ENCODE data around the gene PCDHA1.
"Not testable (repeated sequence)": the region's sequence is repeated elsewhere in the genome, so short reads cannot be mapped to it uniquely, and the experiment has no call there.

The PCDHA1 gene

DNA sequence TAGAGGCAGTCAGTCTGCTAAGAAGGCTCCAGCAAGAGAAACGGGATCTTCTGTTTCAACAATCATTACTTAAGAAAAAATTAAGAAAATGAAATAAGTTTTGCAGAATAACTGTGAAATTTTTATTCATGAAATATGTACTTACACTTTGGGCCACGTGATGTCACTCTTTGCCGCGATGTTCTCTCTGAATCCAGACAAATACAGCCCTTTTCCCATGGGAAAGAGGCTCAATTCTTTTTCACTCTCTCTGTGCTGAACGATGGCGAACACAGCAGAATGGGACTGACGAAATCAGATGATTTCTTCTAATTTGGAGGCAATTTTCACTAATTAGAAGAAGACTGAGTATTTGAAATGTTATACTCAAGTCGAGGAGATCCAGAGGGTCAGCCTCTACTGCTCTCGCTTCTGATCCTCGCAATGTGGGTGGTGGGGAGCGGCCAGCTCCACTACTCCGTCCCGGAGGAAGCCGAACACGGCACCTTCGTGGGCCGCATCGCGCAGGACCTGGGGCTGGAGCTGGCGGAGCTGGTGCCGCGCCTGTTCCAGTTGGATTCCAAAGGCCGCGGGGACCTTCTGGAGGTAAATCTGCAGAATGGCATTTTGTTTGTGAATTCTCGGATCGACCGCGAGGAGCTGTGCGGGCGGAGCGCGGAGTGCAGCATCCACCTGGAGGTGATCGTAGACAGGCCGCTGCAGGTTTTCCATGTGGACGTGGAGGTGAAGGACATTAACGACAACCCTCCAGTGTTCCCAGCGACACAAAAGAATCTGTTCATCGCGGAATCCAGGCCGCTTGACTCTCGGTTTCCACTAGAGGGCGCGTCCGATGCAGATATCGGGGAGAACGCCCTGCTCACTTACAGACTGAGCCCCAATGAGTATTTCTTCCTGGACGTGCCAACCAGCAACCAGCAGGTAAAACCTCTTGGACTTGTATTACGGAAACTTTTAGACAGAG lies 62.5 kb downstream of the PCDHA1 start, which contains the start of gene PCDHA9:
Gene PCDHA9, plus strand, starts transcription at position 244 of the 964 bp plus-strand sequence. Its CDS starts 114 bp downstream, at position 358.
- not testable (repeated sequence) for DNase-seq (ENCODE audit: low read depth)
- TF ChIP-seq, protein P1, sequence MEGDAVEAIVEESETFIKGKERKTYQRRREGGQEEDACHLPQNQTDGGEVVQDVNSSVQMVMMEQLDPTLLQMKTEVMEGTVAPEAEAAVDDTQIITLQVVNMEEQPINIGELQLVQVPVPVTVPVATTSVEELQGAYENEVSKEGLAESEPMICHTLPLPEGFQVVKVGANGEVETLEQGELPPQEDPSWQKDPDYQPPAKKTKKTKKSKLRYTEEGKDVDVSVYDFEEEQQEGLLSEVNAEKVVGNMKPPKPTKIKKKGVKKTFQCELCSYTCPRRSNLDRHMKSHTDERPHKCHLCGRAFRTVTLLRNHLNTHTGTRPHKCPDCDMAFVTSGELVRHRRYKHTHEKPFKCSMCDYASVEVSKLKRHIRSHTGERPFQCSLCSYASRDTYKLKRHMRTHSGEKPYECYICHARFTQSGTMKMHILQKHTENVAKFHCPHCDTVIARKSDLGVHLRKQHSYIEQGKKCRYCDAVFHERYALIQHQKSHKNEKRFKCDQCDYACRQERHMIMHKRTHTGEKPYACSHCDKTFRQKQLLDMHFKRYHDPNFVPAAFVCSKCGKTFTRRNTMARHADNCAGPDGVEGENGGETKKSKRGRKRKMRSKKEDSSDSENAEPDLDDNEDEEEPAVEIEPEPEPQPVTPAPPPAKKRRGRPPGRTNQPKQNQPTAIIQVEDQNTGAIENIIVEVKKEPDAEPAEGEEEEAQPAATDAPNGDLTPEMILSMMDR (IDR thresholded peaks at IDR 0.05; ENCODE audit: control insufficient read depth, insufficient read depth, low read depth, low read length, missing control alignments) = peak; percentile 8
- H3K4me3 ChIP-seq (ENCODE audit: control insufficient read depth, low read depth, low read length) = peak within 1 kb of the TSS; percentile 19

DNA sequence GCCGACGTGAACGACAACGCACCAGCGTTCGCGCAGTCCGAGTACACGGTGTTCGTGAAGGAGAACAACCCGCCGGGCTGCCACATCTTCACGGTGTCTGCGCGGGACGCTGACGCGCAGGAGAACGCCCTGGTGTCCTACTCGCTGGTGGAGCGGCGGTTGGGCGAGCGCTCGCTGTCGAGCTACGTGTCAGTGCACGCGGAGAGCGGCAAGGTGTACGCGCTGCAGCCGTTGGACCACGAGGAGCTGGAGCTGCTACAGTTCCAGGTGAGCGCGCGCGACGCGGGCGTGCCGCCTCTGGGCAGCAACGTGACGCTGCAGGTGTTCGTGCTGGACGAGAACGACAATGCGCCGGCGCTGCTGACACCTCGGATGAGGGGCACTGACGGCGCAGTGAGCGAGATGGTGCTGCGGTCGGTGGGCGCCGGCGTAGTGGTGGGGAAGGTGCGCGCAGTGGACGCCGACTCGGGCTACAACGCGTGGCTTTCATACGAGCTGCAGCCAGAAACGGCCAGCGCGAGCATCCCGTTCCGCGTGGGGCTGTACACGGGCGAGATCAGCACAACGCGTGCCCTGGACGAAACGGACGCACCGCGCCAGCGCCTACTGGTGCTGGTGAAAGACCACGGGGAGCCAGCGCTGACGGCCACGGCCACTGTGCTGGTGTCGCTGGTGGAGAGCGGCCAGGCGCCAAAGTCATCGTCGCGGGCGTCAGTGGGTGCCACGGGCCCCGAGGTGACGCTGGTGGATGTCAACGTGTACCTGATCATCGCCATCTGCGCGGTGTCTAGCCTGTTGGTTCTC lies 64.1 kb downstream of the PCDHA1 start:
- not testable (repeated sequence) for H3K4me3 ChIP-seq (ENCODE audit: control insufficient read depth, low read depth, low read length); DNase-seq (ENCODE audit: low read depth)

DNA sequence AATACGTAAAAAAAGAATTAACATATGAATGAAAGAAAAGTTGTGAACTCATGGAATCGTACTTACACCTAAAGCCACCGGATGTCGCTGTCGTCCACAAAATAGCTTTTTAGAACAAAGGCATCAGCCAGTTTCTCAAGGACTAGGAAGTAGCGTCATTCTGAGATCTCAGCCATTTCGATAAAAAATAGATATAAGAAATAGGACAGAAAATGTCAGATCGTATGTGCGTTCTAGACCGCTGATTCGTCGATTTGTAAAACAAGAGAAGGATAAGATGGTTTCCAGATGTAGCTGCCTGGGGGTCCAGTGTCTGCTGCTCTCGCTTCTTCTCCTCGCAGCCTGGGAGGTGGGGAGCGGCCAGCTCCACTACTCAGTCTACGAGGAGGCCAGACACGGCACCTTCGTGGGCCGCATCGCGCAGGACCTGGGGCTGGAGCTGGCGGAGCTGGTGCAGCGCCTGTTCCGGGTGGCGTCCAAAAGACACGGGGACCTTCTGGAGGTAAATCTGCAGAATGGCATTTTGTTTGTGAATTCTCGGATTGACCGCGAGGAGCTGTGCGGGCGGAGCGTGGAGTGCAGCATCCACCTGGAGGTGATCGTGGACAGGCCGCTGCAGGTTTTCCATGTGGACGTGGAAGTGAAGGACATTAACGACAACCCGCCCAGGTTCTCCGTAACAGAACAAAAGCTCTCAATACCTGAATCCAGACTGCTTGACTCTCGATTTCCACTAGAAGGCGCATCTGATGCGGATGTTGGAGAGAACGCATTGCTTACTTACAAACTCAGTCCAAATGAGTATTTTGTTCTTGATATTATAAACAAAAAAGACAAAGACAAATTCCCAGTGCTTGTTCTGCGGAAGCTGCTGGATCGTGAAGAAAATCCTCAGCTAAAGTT lies 70.1 kb downstream of the PCDHA1 start, which contains the start of gene PCDHA10:
Gene PCDHA10, plus strand, starts transcription at position 126 of the 903 bp plus-strand sequence. Its CDS starts 152 bp downstream, at position 278.
- TF ChIP-seq, protein P1 (IDR thresholded peaks at IDR 0.05; ENCODE audit: control insufficient read depth, insufficient read depth, low read depth, low read length, missing control alignments) = peak; percentile 33
- DNase-seq (ENCODE audit: low read depth) = no peak
- H3K4me3 ChIP-seq (ENCODE audit: control insufficient read depth, low read depth, low read length) = peak within 1 kb of the TSS; percentile 28

DNA sequence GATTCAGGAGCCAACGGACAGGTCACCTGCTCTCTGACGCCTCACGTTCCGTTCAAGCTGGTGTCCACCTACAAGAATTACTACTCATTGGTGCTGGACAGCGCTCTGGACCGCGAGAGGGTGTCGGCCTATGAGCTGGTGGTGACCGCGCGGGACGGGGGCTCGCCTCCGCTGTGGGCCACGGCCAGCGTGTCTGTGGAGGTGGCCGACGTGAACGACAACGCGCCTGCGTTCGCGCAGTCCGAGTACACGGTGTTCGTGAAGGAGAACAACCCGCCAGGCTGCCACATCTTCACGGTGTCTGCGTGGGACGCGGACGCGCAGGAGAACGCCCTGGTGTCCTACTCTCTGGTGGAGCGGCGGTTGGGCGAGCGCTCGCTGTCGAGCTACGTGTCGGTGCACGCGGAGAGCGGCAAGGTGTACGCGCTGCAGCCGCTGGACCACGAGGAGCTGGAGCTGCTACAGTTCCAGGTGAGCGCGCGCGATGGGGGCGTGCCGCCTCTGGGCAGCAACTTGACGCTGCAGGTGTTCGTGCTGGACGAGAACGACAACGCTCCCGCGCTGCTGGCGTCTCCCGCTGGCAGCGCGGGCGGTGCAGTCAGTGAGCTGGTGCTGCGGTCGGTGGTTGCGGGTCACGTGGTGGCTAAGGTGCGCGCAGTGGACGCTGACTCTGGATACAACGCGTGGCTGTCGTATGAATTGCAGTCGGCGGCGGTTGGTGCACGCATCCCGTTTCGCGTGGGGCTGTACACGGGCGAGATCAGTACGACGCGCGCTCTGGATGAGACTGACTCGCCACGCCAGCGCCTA lies 71.4 kb downstream of the PCDHA1 start:
- no peak overlapping the region for H3K4me3 ChIP-seq (ENCODE audit: control insufficient read depth, low read depth, low read length)
- no peak for DNase-seq (ENCODE audit: low read depth)
- TF ChIP-seq, protein P1 (IDR thresholded peaks at IDR 0.05; ENCODE audit: control insufficient read depth, insufficient read depth, low read depth, low read length, missing control alignments) = no peak

DNA sequence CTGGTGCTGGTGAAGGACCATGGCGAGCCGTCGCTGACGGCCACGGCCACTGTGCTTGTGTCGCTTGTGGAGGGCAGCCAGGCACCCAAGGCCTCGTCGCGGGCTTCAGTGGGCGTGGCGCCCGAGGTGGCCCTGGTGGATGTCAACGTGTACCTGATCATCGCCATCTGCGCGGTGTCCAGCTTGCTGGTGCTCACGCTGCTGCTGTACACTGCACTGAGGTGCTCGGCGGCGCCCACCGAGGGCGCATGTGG lies 72.0 kb downstream of the PCDHA1 start:
- DNase-seq (ENCODE audit: low read depth) = no peak
- no peak overlapping the region for H3K4me3 ChIP-seq (ENCODE audit: control insufficient read depth, low read depth, low read length)
- TF ChIP-seq, protein P1 (IDR thresholded peaks at IDR 0.05; ENCODE audit: control insufficient read depth, insufficient read depth, low read depth, low read length, missing control alignments) = no peak

All from AG09309 (cell line).